ENCODE data around the gene OLFML2B.

GRCh38 chr1:161950377-161950776 is 73.3 kb downstream of the OLFML2B start:
- TF ChIP-seq, protein P1, sequence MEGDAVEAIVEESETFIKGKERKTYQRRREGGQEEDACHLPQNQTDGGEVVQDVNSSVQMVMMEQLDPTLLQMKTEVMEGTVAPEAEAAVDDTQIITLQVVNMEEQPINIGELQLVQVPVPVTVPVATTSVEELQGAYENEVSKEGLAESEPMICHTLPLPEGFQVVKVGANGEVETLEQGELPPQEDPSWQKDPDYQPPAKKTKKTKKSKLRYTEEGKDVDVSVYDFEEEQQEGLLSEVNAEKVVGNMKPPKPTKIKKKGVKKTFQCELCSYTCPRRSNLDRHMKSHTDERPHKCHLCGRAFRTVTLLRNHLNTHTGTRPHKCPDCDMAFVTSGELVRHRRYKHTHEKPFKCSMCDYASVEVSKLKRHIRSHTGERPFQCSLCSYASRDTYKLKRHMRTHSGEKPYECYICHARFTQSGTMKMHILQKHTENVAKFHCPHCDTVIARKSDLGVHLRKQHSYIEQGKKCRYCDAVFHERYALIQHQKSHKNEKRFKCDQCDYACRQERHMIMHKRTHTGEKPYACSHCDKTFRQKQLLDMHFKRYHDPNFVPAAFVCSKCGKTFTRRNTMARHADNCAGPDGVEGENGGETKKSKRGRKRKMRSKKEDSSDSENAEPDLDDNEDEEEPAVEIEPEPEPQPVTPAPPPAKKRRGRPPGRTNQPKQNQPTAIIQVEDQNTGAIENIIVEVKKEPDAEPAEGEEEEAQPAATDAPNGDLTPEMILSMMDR (conservative IDR thresholded peaks at IDR 0.05) = no peak
- no peak for TF ChIP-seq EZH2 (IDR thresholded peaks at IDR 0.05; ENCODE audit: low read depth)

Data from PC-9 (cell line).